GM12891 (cell line): Measurements from ENCODE around the gene AGRN.
"Not testable (repeated sequence)": the region's sequence is repeated elsewhere in the genome, so short reads cannot be mapped to it uniquely, and the experiment has no call there.

ENCODE experiments used
- PAX5 ChIP-seq: IDR thresholded peaks from 2 replicates; pipeline ENCODE4 v1.6.1; 2011; ENCODE audit warnings: low read length, moderate library complexity, mild to moderate bottlenecking; ENCODE audit not compliant: insufficient read depth, severe bottlenecking
- POLR2A ChIP-seq: IDR thresholded peaks from 2 replicates; pipeline ENCODE4 v1.6.1; 2011; ENCODE audit warnings: low read depth, low read length, control low read depth
- POLR2AphosphoS5 ChIP-seq: IDR thresholded peaks from 2 replicates; pipeline ENCODE4 v1.6.1; 2011; ENCODE audit warnings: low read depth, low read length, control low read depth
- POU2F2 ChIP-seq: IDR thresholded peaks from 2 replicates; pipeline ENCODE4 v1.6.1; 2011; ENCODE audit warnings: low read depth, mild to moderate bottlenecking, control low read depth, low read length, moderate library complexity
- SPI1 ChIP-seq: IDR thresholded peaks from 2 replicates; pipeline ENCODE4 v1.6.1; 2011; ENCODE audit warnings: low read depth, low read length, control low read depth
- TAF1 ChIP-seq: IDR thresholded peaks from 2 replicates; pipeline ENCODE4 v1.6.1; 2011; ENCODE audit warnings: low read depth, low read length, control low read depth

DNA sequence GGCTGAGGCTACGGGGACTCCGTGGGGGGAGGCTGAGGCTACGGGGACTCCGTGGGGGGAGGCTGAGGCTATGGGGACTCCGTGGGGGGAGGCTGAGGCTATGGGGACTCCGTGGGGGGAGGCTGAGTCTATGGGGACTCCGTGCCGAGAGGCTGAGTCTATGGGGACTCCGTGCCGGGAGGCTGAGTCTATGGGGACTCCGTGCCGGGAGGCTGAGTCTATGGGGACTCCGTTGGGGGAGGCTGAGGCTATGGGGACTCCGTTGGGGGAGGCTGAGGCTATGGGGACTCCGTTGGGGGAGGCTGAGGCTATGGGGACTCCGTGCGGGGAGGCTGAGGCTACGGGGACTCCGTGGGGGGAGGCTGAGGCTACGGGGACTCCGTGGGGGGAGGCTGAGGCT, 57.5 kb downstream of the AGRN start:
- TF ChIP-seq POLR2A, POLR2AphosphoS5, POU2F2, TAF1, SPI1, PAX5: not testable (repeated sequence)
